GM18951 (cell line): ENCODE results near the gene ERMAP.

ENCODE experiments used
- POLR2A ChIP-seq: IDR thresholded peaks from 4 replicates; pipeline ENCODE4 v1.6.1; 2011; ENCODE audit warnings: mild to moderate bottlenecking; ENCODE audit not compliant: insufficient read length, insufficient read depth; ENCODE audit errors: extremely low read depth
- in situ Hi-C: fragments of 300-500 bp; cut with MboI; formaldehyde crosslinking; loops from one replicate; pipeline ENCODE4 v1.12.0; 2022; ENCODE audit warnings: low sequenced_read_pairs, mixed read lengths, inconsistent platforms; ENCODE audit not compliant: unreplicated experiment

Gene ERMAP

GRCh38 chr1:42817976-42818375 is 1.1 kb downstream of the ERMAP start:
- TF ChIP-seq POLR2A, result no peak
- in situ Hi-C loops, result no loop called here

- no peak for TF ChIP-seq POLR2A
- in situ Hi-C loops, result no loop called here
Observed at GRCh38 chr1:42820813-42821212, 3.9 kb downstream of the ERMAP start.

DNA sequence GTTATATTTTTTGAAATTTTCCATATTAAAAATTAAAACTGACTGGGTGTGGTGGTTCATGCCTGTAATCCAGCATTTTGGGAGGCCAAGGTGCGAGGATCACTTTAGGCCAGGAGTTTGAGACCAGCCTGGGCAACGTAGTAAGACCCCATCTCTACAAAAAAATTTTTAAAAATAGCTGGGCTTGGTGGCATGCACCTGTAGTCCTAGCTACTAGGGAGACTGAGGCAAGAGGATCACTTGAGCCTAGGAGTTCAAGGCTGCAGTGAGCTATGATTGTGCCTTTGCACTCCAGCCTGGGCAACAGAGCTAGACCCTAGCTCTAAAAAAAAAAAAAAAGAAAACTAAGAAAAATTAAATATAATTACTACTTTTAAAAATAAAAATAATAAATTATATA is 4.8 kb downstream of the ERMAP start:
- no peak for TF ChIP-seq POLR2A
- in situ Hi-C loops, result no loop called here

GRCh38 chr1:42822800-42823392 is 6.0 kb downstream of the ERMAP start:
- TF ChIP-seq POLR2A, result no peak
- in situ Hi-C loops, result no loop called here

- in situ Hi-C loops, result no loop called here
Observed at GRCh38 chr1:42824481-42825035, 7.6 kb downstream of the ERMAP start.

DNA sequence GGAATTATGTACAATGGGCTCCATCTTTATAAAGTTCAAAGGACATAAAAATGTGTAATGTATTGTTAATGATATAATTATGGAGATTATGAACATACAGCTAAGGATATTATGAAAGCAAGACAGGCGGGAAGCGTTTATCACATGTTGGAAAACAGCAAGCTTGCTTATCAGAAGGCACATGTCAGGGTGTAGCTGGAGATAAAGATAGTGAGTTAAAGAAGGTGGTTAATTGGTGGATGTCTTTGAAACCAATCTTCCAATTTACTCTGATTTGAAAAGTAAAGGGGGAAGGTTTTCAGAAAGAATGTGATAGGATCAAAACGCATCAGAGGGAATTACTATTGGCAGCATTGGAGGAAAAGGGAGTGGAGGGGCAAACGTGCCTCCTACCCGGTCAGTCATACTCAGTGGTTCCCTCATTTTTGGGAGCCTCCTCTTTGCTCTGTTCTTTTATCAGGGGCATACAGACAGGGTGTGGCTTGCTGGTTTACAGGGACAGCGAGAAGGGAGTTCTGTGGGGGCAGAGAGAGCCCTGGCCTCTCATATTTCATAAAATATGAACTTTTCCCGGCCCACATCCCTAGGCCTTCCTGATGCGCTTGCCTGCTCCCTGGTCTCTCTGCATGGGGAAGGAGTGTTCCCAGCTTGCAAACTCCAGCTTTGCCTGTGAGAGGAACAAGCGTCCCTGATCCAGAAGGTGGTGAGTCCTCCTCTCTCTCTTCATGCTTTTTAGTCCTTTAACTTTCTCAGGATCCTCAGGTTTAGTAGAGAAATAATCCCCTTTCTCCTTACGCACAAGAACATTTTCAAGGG is 8.3 kb downstream of the ERMAP start:
- no peak for TF ChIP-seq POLR2A
- in situ Hi-C loops, result no loop called here

More at GRCh38 chr1:42824481-42825035, 7.6 kb downstream of the ERMAP start:
- TF ChIP-seq POLR2A, result no peak

GRCh38 chr1:42830631-42831030 is 13.7 kb downstream of the ERMAP start:
- in situ Hi-C loops, result no loop called here
- TF ChIP-seq POLR2A, result no peak

GRCh38 chr1:42831273-42831672 is 14.4 kb downstream of the ERMAP start:
- in situ Hi-C loops, result no loop called here
- TF ChIP-seq POLR2A, result no peak

DNA sequence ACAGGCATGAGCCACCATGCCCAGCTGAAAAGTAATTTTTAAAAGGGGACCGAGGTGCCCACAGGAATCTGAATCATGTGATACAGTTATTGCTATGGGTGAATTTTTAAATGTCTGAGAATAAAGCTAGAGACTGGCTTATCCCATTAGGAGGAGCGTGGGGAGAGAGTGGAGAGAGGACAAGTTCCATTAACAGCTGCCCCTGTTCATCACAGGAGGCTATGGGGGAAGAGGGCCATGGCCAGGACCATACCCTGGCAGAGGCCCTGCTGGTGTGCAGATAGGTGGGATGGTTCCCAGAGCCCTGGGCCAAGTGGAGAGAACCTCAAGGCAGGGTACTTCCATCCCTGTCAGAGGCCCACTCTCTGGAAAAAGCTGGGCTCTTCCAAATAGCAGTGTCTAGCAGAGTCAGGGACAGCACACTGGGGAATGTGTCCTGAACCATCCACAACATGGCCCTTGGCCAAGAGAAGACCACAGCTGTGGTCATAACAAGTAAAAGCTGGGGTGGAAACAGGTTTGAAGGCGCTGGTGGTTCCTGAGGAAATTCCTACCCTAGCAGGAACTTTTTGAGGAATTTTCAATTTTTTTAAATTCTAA is 15.8 kb downstream of the ERMAP start:
- no peak for TF ChIP-seq POLR2A
- in situ Hi-C loops, result no loop called here

DNA sequence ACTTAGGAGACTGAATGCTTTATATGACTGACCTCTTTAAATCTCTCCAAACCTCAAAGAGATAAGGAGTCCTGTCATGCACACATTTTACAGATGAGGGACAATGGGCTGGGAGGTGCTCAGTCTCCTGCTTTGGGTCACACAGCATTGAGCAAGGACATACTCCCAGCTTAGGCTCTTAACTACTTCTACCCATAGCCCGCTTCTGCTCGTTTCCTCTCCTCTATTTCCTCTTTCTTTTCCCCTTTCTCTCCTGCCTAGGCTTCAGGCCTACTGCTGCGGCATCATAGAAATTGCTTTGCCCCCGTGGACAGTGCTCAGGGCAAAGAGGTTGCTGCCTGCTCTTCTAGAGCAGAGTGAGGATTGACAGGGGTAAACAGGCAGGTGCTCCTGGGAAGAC is 17.1 kb downstream of the ERMAP start:
- in situ Hi-C loops, result no loop called here
- no peak for TF ChIP-seq POLR2A

GRCh38 chr1:42834803-42835202 is 17.9 kb downstream of the ERMAP start:
- no peak for TF ChIP-seq POLR2A
- in situ Hi-C loops, result no loop called here

DNA sequence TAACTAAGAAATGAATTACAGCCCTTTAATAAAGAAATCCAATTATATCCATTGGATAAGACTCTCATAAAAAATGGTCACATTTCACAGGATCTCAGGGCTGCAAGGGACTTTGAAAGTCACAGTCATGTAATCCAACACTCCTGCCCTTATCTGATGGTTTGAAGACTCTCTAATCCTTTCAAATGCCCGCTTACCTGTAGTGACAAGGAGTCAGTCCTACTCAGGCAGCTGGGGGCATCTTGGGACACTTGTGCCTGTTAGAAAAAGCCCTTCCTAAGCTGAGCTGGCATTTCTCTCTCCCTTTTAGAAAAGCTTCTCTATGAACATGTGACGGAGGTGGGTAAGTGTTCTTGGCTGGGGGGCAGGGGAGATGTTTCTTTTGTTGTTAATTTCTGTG is 18.5 kb downstream of the ERMAP start:
- no peak for TF ChIP-seq POLR2A
- in situ Hi-C loops, result no loop called here

DNA sequence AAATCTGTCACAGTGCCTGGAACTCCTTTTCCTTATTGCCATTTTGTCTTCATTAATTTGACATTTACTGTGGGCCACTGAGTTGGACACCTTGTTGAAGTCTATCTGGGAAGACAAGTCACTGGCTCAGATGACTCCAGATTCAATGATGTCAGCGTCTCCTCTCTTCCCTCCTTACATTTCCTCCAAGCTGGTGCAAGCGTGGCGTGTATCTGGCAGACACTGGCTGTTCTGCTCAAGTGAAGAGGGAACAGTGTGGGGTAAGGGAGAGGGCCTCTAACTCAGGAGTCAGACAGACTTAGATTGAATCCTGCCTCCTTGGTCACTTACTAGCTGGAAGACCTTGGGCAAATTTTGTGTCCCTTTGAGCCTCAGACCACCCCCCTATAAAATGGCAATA is 20.8 kb downstream of the ERMAP start:
- no peak for TF ChIP-seq POLR2A
- in situ Hi-C loops, result no loop called here

DNA sequence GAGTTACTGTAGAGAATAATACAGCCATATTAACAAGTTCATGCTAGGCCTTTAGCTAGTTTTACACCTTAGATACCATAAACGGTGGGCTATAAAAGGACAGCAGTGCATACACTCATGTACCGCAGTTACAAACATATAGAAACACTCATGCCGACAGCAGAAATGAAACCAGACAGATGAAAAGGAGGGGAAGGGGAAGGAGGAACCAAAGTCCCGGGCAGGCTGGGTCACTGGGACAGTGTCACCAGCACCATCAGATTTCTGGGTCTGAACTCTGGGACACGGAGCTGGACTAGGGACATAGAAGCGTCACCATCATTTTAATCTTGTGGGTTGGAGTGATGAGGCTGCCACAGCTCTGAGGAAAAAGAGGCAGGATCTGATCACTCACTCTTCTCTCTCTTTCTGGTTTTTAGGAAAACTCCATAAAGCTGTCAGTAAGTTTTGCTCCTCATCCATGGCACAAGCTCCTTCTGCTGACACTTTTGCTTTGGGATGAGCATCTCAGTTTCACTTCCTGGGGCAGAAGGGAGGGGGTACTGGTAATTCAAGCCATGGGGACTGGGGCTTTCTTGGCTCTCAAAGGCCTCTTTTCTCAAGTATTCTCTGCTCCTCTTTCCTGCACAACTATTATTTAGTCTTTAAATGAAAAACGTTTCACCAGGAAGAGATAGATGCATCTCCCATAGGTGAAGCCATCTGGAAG is 21.7 kb downstream of the ERMAP start:
- TF ChIP-seq POLR2A, result no peak
- in situ Hi-C loops, result no loop called here

GRCh38 chr1:42841010-42841409 is 24.1 kb downstream of the ERMAP start:
- TF ChIP-seq POLR2A, result no peak

More at GRCh38 chr1:42841010-42841409, 24.1 kb downstream of the ERMAP start:
- in situ Hi-C loops, result no loop called here
